GM18502 (cell line): Measurements from ENCODE around the gene ADAMTS19.

ENCODE experiments used
- ATAC-seq: cut with Tn5 transposase; IDR thresholded peaks from one replicate; pipeline ENCODE4 v1.9.1; 2021; ENCODE audit warnings: mild to moderate bottlenecking; ENCODE audit not compliant: unreplicated experiment, poor library complexity

ADAMTS19 gene

GRCh38 chr5:129461711-129462332 lies 1.7 kb downstream of the ADAMTS19 start:
- no peak for ATAC-seq

DNA sequence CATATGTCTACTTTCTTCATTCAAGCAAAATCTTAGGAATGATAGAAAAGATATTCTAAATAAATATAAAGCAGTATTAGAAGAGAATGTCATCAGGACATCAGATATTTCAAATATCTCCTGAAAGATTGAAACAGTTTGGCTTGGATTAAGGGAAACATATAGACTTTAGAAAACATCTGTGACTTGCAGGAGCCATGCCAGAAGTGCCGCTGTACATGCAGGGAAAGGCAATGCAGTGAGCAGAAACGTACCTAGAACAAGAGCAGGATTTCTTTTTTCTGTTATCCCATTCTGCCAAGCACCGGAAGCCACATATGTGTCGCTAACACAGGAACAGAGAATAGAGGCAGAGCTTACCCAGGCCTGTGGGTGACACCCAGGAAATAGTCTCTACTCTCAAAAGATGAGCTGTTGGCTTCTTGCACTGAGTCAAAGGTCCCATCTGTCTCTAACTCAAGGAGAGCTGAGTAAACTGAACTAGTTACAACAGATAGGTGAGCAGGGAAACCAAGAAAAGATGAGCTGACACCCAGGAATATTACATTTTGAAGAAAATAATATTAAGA lies 5.8 kb downstream of the ADAMTS19 start:
- ATAC-seq = no peak

DNA sequence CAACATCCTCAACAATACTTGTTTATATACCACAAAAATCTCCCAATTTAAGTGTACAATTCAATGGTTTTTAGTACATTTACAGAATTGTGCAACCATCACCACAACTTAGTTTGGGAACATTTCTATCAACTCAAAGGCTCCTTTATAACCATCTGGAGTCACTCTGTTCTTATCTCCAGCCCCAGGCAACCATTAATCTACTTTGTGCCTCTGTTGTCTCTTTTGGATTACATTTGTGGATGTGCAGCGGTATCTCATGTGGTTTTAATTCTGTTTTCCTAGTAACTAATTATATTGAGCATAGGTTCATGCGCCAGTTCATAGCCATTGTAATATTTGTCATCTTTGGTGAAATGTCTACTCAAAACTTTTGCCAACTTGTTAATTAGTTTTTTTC lies 14.4 kb downstream of the ADAMTS19 start:
- ATAC-seq = no peak

DNA sequence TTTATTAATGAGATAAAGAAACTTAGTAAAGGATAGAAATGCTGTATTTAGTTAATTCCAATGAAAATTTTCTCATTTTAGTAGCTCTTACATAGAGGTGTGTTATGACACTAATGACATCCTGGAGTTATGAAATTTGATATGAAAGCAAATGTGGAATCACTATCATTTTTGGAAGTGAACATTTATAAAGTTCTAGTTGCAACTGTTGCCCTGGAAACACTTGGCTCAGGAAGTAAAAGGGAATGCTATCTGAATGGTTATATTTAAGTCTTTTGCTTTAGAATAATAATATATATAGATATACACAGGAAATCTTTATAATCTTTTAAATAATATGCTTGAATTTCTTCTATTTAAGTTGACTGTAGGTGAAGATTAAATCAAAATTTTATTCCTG lies 16.7 kb downstream of the ADAMTS19 start:
- no peak for ATAC-seq

- ATAC-seq = no peak
Measured at GRCh38 chr5:129477532-129477931, 17.4 kb downstream of the ADAMTS19 start.

- no peak for ATAC-seq
Measured at GRCh38 chr5:129481161-129481560, 21.1 kb downstream of the ADAMTS19 start.

GRCh38 chr5:129496421-129496820 lies 36.3 kb downstream of the ADAMTS19 start:
- ATAC-seq = no peak

DNA sequence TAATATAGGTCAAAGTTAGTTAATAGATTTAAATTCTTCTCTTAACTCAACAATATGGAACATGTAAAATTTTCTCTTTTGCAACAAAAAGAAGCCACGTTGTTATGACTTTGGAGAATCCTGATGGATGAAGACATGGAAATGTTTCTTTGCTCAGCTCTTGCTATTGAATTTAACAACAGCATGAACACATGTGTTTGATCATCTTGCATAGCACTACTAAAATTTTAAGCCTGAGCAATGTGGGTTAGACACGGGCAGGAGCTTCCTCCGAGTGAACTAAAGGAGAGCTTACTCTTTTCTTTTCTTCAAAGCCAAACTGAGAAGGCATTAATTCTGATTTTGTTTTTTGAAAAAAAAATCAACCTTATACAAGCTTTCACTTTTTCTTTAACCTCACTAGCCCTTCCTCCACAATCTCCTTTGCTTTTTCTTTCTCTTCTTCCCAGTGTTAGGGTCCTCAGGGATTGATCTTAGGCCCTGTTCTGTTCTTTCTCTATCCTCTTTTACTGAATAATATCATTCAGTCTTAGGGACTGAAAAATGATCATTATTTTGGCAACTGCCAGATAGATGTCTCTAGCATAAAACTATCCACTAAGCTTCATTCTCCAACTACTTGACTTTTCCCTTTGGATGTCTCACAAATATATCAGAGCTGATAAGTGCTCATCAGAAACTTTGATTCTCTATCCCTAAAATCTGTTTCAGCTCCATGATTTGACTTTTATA lies 36.9 kb downstream of the ADAMTS19 start:
- no peak for ATAC-seq

GRCh38 chr5:129499208-129499852 lies 39.2 kb downstream of the ADAMTS19 start:
- ATAC-seq = peak; percentile 77

DNA sequence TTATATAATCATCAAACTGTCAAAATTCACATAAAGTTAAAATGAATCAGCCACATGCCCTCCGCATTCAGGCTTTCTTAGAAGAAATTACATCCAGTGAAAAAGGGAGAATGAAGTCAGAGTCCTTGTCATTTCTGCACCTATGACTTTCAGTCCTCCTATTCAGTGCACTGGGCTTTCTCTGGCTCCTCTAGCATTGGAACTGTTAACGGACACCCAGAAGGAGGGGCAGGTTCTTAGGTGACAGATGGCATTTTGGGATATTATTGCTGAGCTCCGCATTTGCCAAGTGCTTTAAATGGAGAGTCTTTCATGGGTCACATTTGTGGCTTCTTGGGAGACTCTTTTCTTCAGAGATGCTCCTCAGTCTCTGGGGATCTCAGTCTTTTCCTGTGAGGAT lies 40.0 kb downstream of the ADAMTS19 start:
- ATAC-seq = no peak

DNA sequence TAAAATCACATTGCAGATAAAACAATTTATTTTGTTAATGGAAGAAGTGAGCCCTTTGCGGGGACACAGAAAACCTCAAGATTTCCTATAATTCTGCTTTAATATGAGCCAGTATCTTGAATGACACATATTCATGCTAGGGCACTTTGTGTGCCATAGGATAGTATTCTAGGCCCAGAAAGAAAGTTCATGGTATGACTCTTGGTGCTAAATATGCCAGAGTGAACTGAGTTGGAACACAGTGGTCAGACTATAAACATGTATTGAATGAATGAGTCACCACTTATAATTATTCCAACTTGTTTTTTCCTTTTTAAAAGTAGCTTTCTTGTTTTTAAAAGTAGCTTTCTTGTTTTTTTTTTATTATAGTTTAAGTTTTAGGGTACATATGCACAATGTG lies 46.0 kb downstream of the ADAMTS19 start:
- ATAC-seq = no peak

GRCh38 chr5:129506950-129507349 lies 46.9 kb downstream of the ADAMTS19 start:
- ATAC-seq = no peak

GRCh38 chr5:129507527-129507926 lies 47.4 kb downstream of the ADAMTS19 start:
- no peak for ATAC-seq

DNA sequence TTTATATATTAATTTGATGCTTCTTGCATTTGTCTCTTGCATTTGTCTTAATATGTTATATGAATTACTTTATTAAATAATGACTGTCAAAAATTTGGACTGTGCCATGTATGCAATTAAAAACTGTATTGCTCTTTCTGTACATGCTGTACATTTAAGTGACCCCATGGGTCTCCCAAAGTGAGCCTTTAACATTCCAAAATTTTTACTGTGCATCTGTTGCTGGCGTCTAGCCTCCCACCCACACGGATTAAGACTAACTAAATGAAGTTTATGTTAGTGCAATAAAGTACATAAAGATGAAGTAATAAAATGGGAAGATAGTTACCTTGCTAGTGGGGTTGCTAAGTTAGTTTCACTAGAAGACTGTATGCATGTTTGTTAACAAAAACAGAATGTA lies 48.5 kb downstream of the ADAMTS19 start:
- ATAC-seq = no peak

DNA sequence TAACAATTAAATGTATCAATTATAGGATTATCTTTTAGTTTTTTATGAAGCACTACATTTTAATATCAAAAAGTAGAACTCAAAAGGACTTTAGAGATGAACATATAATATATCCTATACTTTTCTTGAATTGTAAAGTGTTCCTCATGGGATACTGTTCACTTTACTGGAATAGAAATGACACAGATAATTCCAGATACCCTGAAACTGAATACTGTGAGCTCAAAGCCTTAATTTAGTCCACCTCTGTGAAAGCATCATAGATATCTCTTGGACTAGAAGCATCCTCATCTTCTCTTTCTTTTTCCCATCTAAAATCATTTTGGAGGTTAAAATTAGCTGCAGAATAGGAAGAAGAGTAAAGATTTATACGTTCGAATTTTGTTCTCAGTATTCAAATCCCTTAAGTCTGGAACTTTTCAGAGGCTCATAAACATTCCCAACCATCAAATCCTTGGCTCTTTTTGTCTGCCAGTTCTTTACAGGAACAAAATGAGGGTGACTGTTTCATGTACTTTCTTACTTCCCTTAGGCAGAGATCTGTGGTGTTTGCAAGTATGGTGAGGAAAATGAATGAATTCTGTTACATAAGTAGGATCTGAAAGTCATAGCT lies 49.4 kb downstream of the ADAMTS19 start:
- no peak for ATAC-seq

- ATAC-seq = no peak
Measured at GRCh38 chr5:129511291-129511690, 51.2 kb downstream of the ADAMTS19 start.

GRCh38 chr5:129541051-129541450 lies 81.0 kb downstream of the ADAMTS19 start:
- ATAC-seq = no peak

- peak; percentile 81 for ATAC-seq
Measured at GRCh38 chr5:129541648-129542251, 81.7 kb downstream of the ADAMTS19 start.

GRCh38 chr5:129547137-129547536 lies 87.0 kb downstream of the ADAMTS19 start:
- no peak for ATAC-seq

DNA sequence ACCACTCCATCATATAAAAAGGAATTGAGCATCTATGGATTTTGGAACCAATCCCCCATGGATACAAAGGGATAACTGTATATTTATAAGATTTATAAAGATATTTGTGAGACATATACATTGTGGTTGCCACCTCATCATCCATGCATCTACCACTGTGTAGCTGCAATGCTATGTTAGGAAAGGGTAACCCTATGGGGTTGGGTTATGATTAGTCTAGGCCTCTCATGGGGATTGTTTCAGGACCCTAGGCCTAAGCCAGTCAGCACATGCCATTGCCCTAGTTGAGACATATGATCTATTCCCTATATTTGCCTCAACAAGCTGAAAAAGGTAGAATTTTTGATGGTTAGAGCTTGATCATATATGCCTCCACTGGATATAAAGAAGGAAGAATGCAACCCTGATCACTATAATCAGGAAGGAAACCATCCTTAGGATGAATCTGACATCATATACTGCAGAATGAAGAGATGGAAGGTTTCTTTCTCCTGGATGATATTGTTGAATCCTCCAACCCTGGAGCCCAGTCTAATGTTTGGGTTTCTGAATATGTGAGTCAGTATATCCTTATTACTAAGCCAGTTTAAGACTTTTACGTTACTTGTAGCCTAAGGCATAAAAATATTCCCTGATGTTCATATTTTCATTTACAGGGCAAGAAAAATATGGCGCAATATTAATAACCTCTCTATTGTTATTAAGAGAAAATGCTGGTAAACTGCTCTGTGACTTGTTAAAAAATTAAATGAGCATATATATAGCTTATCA lies 94.2 kb downstream of the ADAMTS19 start:
- ATAC-seq = no peak
